Measurements from ENCODE around the gene ITGA4.
A peak's percentile ranks its signal among the peaks of the same experiment; 100 is the strongest.

Gene ITGA4

GRCh38 chr2:181517685-181518301, 60.6 kb downstream of the ITGA4 start:
- no peak for DNase-seq

GRCh38 chr2:181520253-181520652, 63.1 kb downstream of the ITGA4 start:
- no peak for DNase-seq

GRCh38 chr2:181523756-181524155, 66.6 kb downstream of the ITGA4 start:
- no peak for DNase-seq

GRCh38 chr2:181526014-181526413, 68.8 kb downstream of the ITGA4 start:
- no peak for DNase-seq

- DNase-seq = no peak
These were observed 69.9 kb downstream of the ITGA4 start for GRCh38 chr2:181527058-181527457.

- DNase-seq = no peak
These were observed 71.3 kb downstream of the ITGA4 start for GRCh38 chr2:181528441-181528840.

GRCh38 chr2:181536730-181537129, 79.5 kb downstream of the ITGA4 start:
- DNase-seq = no peak

- no peak for DNase-seq
These were observed 83.2 kb downstream of the ITGA4 start for GRCh38 chr2:181540421-181540820.

- DNase-seq = no peak
These were observed 85.0 kb downstream of the ITGA4 start for GRCh38 chr2:181542170-181542569.

GRCh38 chr2:181546086-181546485, 88.9 kb downstream of the ITGA4 start:
- no peak for DNase-seq

GRCh38 chr2:181552808-181553207, 95.6 kb downstream of the ITGA4 start:
- no peak for DNase-seq

GRCh38 chr2:181553244-181553643, 96.1 kb downstream of the ITGA4 start:
- no peak for DNase-seq

- DNase-seq = no peak
These were observed 97.1 kb downstream of the ITGA4 start for GRCh38 chr2:181554061-181554830.

- no peak for DNase-seq
These were observed 101.2 kb downstream of the ITGA4 start for GRCh38 chr2:181558371-181558770.

- DNase-seq = no peak
These were observed 106.0 kb downstream of the ITGA4 start for GRCh38 chr2:181563101-181563692.

GRCh38 chr2:181566334-181567032, 109.3 kb downstream of the ITGA4 start:
- DNase-seq = no peak

GRCh38 chr2:181570059-181570458, 112.9 kb downstream of the ITGA4 start:
- no peak for DNase-seq

GRCh38 chr2:181570833-181571661, 113.9 kb downstream of the ITGA4 start:
- DNase-seq = no peak

GRCh38 chr2:181573140-181573736, 116.1 kb downstream of the ITGA4 start:
- DNase-seq = no peak

GRCh38 chr2:181574321-181574720, 117.1 kb downstream of the ITGA4 start:
- DNase-seq = no peak

- DNase-seq = no peak
These were observed 118.0 kb downstream of the ITGA4 start for GRCh38 chr2:181575024-181575649.

- peak; percentile 62 for DNase-seq
These were observed 118.5 kb downstream of the ITGA4 start for GRCh38 chr2:181575650-181576025.
